Effector CD8-positive, alpha-beta T cell (primary cell): Measurements from ENCODE around the gene ATP13A4.
"Not testable (repeated sequence)": the region's sequence is repeated elsewhere in the genome, so short reads cannot be mapped to it uniquely, and the experiment has no call there.

Source experiments
- DNase-seq: peaks from one replicate; lab custom pipeline; 2025; lab: John Stamatoyannopoulos, UW

Gene ATP13A4

GRCh38 chr3:193560870-193561269 lies 6.2 kb upstream of the ATP13A4 start:
- no peak for DNase-seq

- no peak for DNase-seq
These were observed 5.4 kb upstream of the ATP13A4 start for GRCh38 chr3:193560091-193560490.

DNA sequence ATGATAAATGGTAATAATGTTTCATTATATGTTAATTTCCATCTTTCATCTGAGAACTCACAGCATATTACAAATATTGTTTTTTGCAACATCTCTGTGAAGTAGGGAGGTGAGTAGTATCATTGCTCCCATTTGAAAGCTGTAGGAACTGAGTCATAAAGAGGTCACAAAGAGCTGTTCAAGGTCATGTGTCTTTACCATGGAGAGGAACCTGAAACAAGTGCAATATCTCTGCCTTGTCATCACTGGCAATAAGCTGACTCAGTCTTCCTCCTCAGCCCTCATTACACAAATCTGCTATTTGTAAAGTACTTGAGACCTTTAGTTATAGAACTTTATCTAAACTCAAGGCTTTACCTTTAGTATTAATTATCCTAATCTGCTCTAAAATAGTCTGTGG lies 4.4 kb upstream of the ATP13A4 start:
- no peak for DNase-seq

- DNase-seq, result no peak
These were observed 2.1 kb upstream of the ATP13A4 start for GRCh38 chr3:193556841-193557240.

GRCh38 chr3:193553586-193553985 lies 1.1 kb downstream of the ATP13A4 start:
- no peak for DNase-seq

DNA sequence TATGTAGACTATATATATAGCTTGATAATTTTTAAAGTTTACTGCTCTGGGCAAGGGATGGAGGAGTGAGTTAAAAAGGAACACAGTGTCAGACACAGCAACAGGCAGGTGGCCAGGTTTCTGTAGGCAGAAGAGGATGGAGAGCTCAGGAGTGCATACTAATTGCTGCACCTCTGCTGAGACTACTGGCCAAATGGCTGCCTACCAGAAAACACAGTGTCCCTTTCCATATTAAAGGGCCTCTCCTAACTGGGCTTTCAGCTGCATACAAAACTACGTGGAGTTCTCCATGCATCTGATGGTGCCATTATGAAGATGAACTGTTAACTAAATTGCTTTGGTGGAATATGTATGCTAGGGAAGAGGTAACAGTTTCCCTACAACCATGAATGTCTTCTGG lies 1.8 kb downstream of the ATP13A4 start:
- DNase-seq, result no peak

GRCh38 chr3:193548406-193548805 lies 6.3 kb downstream of the ATP13A4 start:
- no peak for DNase-seq

DNA sequence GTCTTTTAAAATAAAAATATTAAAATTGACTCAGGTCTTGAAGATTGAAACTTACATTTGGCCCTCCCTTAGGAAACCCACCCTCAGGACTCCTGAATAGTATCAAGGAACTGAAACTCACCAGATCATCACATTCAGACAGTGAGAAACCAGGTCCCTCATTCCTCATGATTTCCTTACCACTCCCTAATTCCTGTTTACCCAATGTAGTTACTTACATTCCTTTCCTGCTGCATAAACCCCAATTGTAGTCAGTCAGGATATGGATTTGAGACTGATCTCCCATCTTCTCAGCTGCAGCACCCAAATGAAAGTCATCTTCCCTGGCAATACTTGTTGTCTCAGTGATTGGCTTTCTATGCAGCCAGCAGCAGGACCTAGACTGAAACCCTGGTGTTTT lies 8.6 kb downstream of the ATP13A4 start:
- no peak for DNase-seq

DNA sequence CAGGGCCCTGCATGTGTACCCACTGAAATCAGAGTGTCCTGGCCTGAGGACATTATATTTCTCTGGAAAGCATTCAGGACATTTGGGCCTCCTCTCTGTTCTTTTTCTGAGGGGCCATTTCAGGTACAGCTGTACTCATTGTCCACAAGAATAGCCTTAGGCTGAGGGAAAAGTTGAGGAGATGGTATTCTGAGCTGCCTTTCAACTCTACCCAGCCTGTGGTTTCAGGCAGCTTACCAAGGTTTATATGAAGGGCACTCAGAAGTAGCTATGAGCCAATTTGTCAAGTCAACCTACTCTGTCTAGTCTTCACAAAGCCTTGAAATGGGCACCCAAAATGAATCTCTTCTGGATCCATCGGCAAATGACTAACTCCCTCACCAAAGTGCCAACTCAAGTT lies 9.4 kb downstream of the ATP13A4 start:
- no peak for DNase-seq

GRCh38 chr3:193544289-193544688 lies 10.4 kb downstream of the ATP13A4 start:
- no peak for DNase-seq

DNA sequence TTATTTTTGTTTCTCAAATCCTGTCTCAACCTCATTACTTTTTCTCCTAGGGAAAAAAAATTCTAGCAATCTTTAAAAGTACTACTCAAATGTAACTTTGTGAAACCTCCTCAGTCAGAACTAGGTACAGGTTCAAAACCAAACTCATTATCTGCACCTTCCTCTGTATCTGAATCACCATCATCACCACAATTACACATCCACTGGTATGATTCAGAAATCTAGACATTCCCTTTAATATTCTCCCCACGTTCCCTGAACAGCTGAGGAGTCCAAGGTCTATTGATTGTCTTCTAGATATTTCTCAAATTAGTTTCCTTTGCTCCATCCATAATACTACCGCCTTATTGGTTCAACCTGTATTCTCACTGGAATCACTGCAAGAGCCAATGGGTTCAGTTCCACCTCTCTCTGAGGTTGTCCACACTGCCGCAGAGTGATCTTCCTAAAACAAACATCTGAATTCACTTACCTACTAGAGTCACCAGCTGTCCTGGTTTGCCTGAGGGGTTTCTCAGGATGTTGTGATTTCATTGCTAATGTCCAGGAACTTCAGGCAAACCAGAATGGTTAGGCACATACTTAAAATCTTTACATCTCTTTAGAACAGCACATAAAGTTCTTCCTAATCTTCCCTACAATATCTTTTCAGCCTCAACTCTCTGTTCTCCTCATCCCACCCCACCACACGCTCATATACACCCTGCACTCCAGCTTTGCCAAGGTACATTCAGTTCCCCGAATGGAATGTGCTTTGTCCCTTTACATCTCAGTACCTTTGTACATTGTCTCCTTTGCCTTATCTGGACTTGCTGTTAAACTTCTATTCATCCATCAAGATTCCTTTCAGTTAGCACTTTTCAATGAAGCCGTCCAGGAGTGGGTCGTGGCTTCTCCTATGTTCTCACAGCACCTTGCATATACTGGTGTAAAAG lies 24.2 kb downstream of the ATP13A4 start:
- no peak for DNase-seq

- not testable (repeated sequence) for DNase-seq
These were observed 28.6 kb downstream of the ATP13A4 start for GRCh38 chr3:193526085-193526484.

- no peak for DNase-seq
These were observed 32.2 kb downstream of the ATP13A4 start for GRCh38 chr3:193522473-193522872.

DNA sequence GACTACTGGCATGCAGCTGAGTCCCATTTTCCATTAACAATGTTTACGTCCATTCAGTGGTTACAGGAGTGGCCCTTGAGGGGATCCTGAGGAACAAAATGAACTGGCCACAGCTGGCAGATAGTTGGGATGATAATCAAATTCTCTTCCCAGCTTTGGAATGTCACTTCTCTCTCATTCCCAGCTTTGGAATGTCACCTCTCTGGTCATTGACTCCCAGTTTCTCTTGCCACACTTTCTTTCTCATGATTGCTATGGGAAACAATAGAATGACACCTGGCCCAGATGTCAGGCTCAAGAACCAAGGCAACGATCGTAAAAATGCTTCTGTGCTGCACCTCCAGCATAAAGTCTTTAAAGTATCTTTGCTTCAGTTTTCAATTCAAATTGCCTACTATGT lies 34.0 kb downstream of the ATP13A4 start:
- no peak for DNase-seq

DNA sequence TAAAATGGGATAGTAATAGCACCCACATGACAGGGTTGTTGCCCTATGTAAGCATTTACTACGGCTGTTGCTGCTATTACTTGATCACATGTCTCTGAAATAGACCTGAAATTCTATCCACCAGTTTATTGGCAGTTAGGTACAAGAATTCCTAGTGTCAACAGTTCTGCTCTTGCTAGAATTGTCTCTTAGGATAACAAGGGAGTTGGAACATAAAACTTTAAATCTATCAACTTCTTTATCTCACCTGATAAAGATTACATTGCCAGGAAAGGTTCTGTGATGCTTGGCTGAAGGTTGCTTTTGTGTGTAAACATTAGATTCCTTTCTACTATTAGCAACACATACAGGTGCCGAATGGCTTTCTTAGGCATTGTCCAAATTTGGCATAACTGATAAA lies 38.7 kb downstream of the ATP13A4 start:
- DNase-seq, result no peak

DNA sequence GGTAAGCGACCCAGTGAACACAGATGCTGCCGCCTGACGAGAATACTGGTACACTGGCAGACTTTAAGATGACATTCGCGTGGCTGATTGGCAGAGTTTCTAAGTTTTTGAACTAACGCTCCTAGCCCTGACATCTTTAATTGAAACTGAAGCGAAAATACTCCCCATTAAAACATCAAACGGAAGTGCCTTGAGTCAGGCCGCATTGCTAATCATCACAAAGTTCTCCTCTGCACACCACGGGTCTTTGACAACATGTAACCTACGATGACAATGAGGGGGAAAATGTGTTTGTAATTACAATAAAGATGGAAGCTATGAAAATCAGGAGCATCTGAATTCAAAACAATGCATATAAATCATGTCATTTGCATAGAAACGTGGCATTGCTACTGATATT lies 44.5 kb downstream of the ATP13A4 start:
- no peak for DNase-seq

GRCh38 chr3:193509103-193509965 lies 45.4 kb downstream of the ATP13A4 start:
- DNase-seq, result no peak

GRCh38 chr3:193508108-193508507 lies 46.6 kb downstream of the ATP13A4 start:
- DNase-seq, result no peak

GRCh38 chr3:193507566-193507965 lies 47.1 kb downstream of the ATP13A4 start:
- no peak for DNase-seq

- DNase-seq, result no peak
These were observed 47.8 kb downstream of the ATP13A4 start for GRCh38 chr3:193506921-193507320.

DNA sequence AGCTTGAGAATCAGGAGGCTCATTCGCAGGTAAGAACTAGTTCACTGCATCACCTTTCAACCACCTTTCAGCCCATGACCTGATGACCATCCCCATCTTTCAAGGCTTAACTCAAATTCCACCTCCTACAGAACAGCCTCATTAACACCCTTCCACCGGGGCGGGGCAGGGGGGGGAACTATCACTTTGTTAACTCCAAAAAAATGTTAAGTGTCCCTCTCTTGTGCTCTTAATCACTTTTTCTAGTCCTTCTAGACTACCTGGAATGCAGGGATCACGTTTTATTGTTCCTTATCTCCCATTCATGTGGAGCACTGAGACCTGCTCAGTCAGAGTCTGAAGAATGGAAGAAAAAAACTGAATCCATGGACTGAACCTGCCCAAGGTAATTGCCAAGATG lies 51.8 kb downstream of the ATP13A4 start:
- DNase-seq, result no peak

- DNase-seq, result no peak
These were observed 54.8 kb downstream of the ATP13A4 start for GRCh38 chr3:193499801-193500485.
